GM23338 (cell line): ENCODE data around the gene SMIM21. TPM values are rescaled to one million over a fixed set of nuclear protein-coding genes. Genes with fewer than 3 reads are reported as not detected.

Experiments
- ATAC-seq: fragments of 200-7000 bp; cut with Tn5 transposase; 3 replicates; pipeline ENCODE4 v1.9.1; 2020
- DNase-seq: peaks from one replicate; pipeline ENCODE4 v3.0.0-alpha.2; 2015; ENCODE audit warnings: low spot score
- H2AFZ ChIP-seq: fragments of 200-600 bp; sonication (generic); 2 replicates; pipeline ENCODE4 v1.8.0; 2016; ENCODE audit warnings: antibody characterized with exemption, mild to moderate bottlenecking, moderate library complexity
- H3F3A ChIP-seq: fragments of 200-600 bp; sonication (generic); replicated peaks from 2 replicates; pipeline ENCODE4 v1.8.0; 2017; ENCODE audit warnings: antibody characterized with exemption, mixed run types, low read depth
- H3K27ac ChIP-seq: fragments of 200-600 bp; sonication (generic); 2 replicates; pipeline ENCODE4 v1.6.1; 2016; ENCODE audit warnings: low read depth
- H3K27me3 ChIP-seq: fragments of 200-600 bp; sonication (generic); 2 replicates; pipeline ENCODE4 v1.8.0; 2016; ENCODE audit warnings: mild to moderate bottlenecking, mixed run types, moderate library complexity; ENCODE audit not compliant: insufficient read depth
- H3K36me3 ChIP-seq: fragments of 200-600 bp; sonication (generic); 2 replicates; pipeline ENCODE4 v1.8.0; 2016; ENCODE audit warnings: mild to moderate bottlenecking; ENCODE audit not compliant: insufficient read depth
- H3K4me1 ChIP-seq: fragments of 200-600 bp; sonication (generic); 2 replicates; pipeline ENCODE4 v1.8.0; 2016; ENCODE audit warnings: mild to moderate bottlenecking, moderate library complexity; ENCODE audit not compliant: insufficient read depth
- H3K4me2 ChIP-seq: fragments of 200-600 bp; sonication (generic); 2 replicates; pipeline ENCODE4 v1.7.1; 2017; ENCODE audit warnings: mixed run types
- H3K4me3 ChIP-seq: fragments of 200-600 bp; sonication (generic); 2 replicates; pipeline ENCODE4 v1.6.1; 2016; ENCODE audit warnings: mixed run types
- H3K79me2 ChIP-seq: fragments of 200-600 bp; sonication (generic); replicated peaks from 2 replicates; pipeline ENCODE4 v1.8.0; 2017; ENCODE audit warnings: mild to moderate bottlenecking; ENCODE audit not compliant: insufficient read depth
- H3K9me2 ChIP-seq: fragments of 200-600 bp; sonication (generic); 2 replicates; pipeline ENCODE4 v1.8.0; 2017; ENCODE audit not compliant: insufficient read depth
- H4K20me1 ChIP-seq: fragments of 200-600 bp; sonication (generic); replicated peaks from 2 replicates; pipeline ENCODE4 v1.8.0; 2017; ENCODE audit warnings: mild to moderate bottlenecking; ENCODE audit not compliant: insufficient read depth
- H3K27ac Mint-ChIP-seq: 2 replicates; pipeline ENCODE4 v1.8.0; 2020; ENCODE audit warnings: inconsistent platforms, mild to moderate bottlenecking, moderate library complexity, mixed read lengths
- H3K27me3 Mint-ChIP-seq: 3 replicates; pipeline ENCODE4 v1.8.0; 2022; ENCODE audit warnings: low read depth, mild to moderate bottlenecking, moderate library complexity, mixed read lengths, inconsistent platforms; ENCODE audit not compliant: insufficient read depth, poor library complexity
- H3K36me3 Mint-ChIP-seq: 3 replicates; pipeline ENCODE4 v1.8.0; 2021; ENCODE audit warnings: low read depth, mild to moderate bottlenecking, inconsistent platforms, moderate library complexity, mixed read lengths
- H3K4me1 Mint-ChIP-seq: 3 replicates; pipeline ENCODE4 v1.8.0; 2020; ENCODE audit warnings: mild to moderate bottlenecking, inconsistent platforms, mixed read lengths
- H3K4me3 Mint-ChIP-seq: 3 replicates; pipeline ENCODE4 v1.8.0; 2021; ENCODE audit warnings: moderate library complexity, mild to moderate bottlenecking, inconsistent platforms, mixed read lengths
- H3K9me3 Mint-ChIP-seq: 3 replicates; pipeline ENCODE4 v1.8.0; 2020; ENCODE audit warnings: moderate library complexity, mild to moderate bottlenecking, inconsistent platforms, mixed read lengths
- CREB1 ChIP-seq: fragments of 250-450 bp; sonication (Bioruptor Pico); IDR thresholded peaks from 2 replicates; pipeline ENCODE4 v1.5.0; 2020; ENCODE audit warnings: low read depth, mild to moderate bottlenecking, moderate library complexity
- CTCF ChIP-seq, 2 experiments: fragments of 200-600 bp in 1 of 2; sonication (generic) in 1 of 2; conservative IDR thresholded peaks; 2 replicates each; pipeline versions ENCODE4 v1.5.1 to v1.6.1; 2016 to 2017; ENCODE audit warnings: antibody characterized with exemption in 2 of 2, low read depth in 2 of 2, mild to moderate bottlenecking in 2 of 2, moderate library complexity in 1 of 2
- EZH2 ChIP-seq: fragments of 200-600 bp; sonication (generic); IDR thresholded peaks from one replicate; pipeline ENCODE4 v1.8.0; 2017; ENCODE audit warnings: antibody characterized with exemption, mild to moderate bottlenecking, low read depth; ENCODE audit not compliant: unreplicated experiment
- EZH2phosphoT487 ChIP-seq: fragments of 200-600 bp; sonication (generic); IDR thresholded peaks from one replicate; pipeline ENCODE4 v1.8.1; 2018; ENCODE audit warnings: antibody characterized with exemption; ENCODE audit not compliant: unreplicated experiment
- ZNF114 ChIP-seq: fragments of 250-450 bp; sonication (Bioruptor Pico); IDR thresholded peaks from 2 replicates; pipeline ENCODE4 v1.5.0; 2020; ENCODE audit warnings: mild to moderate bottlenecking, moderate library complexity
- polyA plus RNA-seq: library from polyadenylated mRNA; unstranded; fragments of >200 nt; fragmentation: Nextera tagmentation; extraction: Ambion mirVana; gene quantifications from 2 replicates; pipeline ENCODE4 v1.2.1, GENCODE V29; 2016
- total RNA-seq: library from RNA; depleted of rRNA; stranded (reverse); fragments of >200 nt; shearing (Covaris generic); gene quantifications from 2 replicates; pipeline ENCODE4 v1.2.3, GENCODE V29; 2014
- TF ChIP-seq, protein P1 (sequence below): IDR thresholded peaks from 2 replicates; pipeline ENCODE4 v1.6.1; 2016; ENCODE audit warnings: antibody characterized with exemption
- TF ChIP-seq, protein P2 (sequence below): fragments of 250-450 bp; sonication (Bioruptor Pico); IDR thresholded peaks from 2 replicates; pipeline ENCODE4 v1.5.0; 2020; ENCODE audit warnings: mild to moderate bottlenecking, moderate library complexity

SMIM21 gene
- total and polyA plus RNA-seq, 2 experiments from 2014 or later = not detected

DNA sequence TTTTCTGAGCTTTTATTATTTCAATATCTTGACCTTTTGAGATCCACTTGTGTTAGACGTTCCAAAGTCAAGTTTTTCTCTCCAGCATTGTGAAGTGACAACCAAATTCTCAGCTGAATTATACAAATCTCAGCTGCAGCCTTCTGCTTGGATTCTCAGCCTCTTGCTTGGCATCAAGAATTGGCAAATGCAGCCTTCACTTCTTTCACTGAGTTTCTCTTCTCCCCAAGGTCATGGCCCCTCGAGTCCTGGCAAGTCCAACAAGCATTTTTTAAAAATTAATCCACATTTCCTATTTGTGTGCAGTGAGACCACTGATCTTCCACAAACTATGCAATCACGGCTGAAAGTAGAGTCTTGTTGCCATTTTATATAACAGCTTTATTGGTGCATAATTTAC is 23.4 kb upstream of the SMIM21 start:
- peaks cover 17% of the 10 kb centered on the region for H3K27me3 Mint-ChIP-seq
- Histone ChIP-seq H3K4me2 (no peak overlapping the region), H4K20me1 (no peaks in the 10 kb centered on the region), H3K4me1 (peaks cover 6% of the 10 kb centered on the region), H3F3A (no peaks in the 10 kb centered on the region), H3K9me2 (no peaks in the 10 kb centered on the region), H2AFZ (no peak overlapping the region), H3K36me3 (no peaks in the 10 kb centered on the region), H3K27me3 (peaks cover 27% of the 10 kb centered on the region), H3K79me2 (no peaks in the 10 kb centered on the region), H3K27ac (no peak overlapping the region), H3K4me3 (no peak overlapping the region)
- H3K9me3 Mint-ChIP-seq = peaks cover 2% of the 10 kb centered on the region; the same call in 2 of the 3 replicates
- no peak overlapping the region for H3K27ac Mint-ChIP-seq
- TF ChIP-seq, protein P1, sequence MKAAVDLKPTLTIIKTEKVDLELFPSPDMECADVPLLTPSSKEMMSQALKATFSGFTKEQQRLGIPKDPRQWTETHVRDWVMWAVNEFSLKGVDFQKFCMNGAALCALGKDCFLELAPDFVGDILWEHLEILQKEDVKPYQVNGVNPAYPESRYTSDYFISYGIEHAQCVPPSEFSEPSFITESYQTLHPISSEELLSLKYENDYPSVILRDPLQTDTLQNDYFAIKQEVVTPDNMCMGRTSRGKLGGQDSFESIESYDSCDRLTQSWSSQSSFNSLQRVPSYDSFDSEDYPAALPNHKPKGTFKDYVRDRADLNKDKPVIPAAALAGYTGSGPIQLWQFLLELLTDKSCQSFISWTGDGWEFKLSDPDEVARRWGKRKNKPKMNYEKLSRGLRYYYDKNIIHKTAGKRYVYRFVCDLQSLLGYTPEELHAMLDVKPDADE = no peak
- TF ChIP-seq, protein P2, sequence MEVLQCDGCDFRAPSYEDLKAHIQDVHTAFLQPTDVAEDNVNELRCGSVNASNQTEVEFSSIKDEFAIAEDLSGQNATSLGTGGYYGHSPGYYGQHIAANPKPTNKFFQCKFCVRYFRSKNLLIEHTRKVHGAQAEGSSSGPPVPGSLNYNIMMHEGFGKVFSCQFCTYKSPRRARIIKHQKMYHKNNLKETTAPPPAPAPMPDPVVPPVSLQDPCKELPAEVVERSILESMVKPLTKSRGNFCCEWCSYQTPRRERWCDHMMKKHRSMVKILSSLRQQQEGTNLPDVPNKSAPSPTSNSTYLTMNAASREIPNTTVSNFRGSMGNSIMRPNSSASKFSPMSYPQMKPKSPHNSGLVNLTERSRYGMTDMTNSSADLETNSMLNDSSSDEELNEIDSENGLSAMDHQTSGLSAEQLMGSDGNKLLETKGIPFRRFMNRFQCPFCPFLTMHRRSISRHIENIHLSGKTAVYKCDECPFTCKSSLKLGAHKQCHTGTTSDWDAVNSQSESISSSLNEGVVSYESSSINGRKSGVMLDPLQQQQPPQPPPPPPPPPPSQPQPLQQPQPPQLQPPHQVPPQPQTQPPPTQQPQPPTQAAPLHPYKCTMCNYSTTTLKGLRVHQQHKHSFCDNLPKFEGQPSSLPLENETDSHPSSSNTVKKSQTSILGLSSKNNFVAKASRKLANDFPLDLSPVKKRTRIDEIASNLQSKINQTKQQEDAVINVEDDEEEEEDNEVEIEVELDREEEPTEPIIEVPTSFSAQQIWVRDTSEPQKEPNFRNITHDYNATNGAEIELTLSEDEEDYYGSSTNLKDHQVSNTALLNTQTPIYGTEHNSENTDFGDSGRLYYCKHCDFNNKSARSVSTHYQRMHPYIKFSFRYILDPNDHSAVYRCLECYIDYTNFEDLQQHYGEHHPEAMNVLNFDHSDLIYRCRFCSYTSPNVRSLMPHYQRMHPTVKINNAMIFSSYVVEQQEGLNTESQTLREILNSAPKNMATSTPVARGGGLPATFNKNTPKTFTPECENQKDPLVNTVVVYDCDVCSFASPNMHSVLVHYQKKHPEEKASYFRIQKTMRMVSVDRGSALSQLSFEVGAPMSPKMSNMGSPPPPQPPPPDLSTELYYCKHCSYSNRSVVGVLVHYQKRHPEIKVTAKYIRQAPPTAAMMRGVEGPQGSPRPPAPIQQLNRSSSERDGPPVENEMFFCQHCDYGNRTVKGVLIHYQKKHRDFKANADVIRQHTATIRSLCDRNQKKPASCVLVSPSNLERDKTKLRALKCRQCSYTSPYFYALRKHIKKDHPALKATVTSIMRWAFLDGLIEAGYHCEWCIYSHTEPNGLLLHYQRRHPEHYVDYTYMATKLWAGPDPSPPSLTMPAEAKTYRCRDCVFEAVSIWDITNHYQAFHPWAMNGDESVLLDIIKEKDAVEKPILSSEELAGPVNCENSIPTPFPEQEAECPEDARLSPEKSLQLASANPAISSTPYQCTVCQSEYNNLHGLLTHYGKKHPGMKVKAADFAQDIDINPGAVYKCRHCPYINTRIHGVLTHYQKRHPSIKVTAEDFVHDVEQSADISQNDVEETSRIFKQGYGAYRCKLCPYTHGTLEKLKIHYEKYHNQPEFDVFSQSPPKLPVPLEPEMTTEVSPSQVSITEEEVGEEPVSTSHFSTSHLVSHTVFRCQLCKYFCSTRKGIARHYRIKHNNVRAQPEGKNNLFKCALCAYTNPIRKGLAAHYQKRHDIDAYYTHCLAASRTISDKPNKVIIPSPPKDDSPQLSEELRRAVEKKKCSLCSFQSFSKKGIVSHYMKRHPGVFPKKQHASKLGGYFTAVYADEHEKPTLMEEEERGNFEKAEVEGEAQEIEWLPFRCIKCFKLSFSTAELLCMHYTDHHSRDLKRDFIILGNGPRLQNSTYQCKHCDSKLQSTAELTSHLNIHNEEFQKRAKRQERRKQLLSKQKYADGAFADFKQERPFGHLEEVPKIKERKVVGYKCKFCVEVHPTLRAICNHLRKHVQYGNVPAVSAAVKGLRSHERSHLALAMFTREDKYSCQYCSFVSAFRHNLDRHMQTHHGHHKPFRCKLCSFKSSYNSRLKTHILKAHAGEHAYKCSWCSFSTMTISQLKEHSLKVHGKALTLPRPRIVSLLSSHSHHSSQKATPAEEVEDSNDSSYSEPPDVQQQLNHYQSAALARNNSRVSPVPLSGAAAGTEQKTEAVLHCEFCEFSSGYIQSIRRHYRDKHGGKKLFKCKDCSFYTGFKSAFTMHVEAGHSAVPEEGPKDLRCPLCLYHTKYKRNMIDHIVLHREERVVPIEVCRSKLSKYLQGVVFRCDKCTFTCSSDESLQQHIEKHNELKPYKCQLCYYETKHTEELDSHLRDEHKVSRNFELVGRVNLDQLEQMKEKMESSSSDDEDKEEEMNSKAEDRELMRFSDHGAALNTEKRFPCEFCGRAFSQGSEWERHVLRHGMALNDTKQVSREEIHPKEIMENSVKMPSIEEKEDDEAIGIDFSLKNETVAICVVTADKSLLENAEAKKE = no peak
- TF ChIP-seq ZNF114 (CRISPR knock-in tag) = no peak
- no peak for TF ChIP-seq CTCF (conservative IDR thresholded peaks at IDR 0.05; ENCODE audit: low read depth in 2 of 2)
- no peak for TF ChIP-seq EZH2
- no peak for TF ChIP-seq CREB1
- TF ChIP-seq EZH2phosphoT487 = no peak
- H3K4me1 Mint-ChIP-seq = peaks cover 10% of the 10 kb centered on the region; the same call in 2 of the 3 replicates
- H3K4me3 Mint-ChIP-seq = no peak overlapping the region
- ATAC-seq = no peak
- H3K36me3 Mint-ChIP-seq = peaks cover 4% of the 10 kb centered on the region; the same call in 1 of the 3 replicates
- DNase-seq = no peak
